SK-N-MC (cell line): ENCODE data around the gene STX16.

Source experiments
- DNase-seq: peaks from one replicate; pipeline ENCODE4 v3.0.0-alpha.2; 2011; ENCODE audit warnings: low read depth, low spot score
- H3K27ac ChIP-seq: fragments of 200-600 bp; sonication (generic); 2 replicates; pipeline ENCODE4 v1.5.1; 2016; ENCODE audit warnings: mixed run types
- H3K36me3 ChIP-seq: fragments of 200-600 bp; sonication (generic); 2 replicates; pipeline ENCODE4 v1.6.1; 2017; ENCODE audit warnings: antibody characterized with exemption, low read length, mixed read lengths; ENCODE audit not compliant: insufficient read depth
- H3K4me3 ChIP-seq: fragments of 200-600 bp; sonication (generic); 2 replicates; pipeline ENCODE4 v1.5.1; 2016
- H3K9ac ChIP-seq: fragments of 200-600 bp; sonication (generic); 2 replicates; pipeline ENCODE4 v1.8.0; 2017; ENCODE audit warnings: mixed run types, mixed read lengths; ENCODE audit not compliant: insufficient read length
- H3K9me3 ChIP-seq: fragments of 200-600 bp; sonication (generic); 2 replicates; pipeline ENCODE4 v1.6.1; 2017; ENCODE audit warnings: low read depth, mild to moderate bottlenecking, antibody characterized with exemption, low read length, moderate library complexity, mixed read lengths
- EZH2 ChIP-seq: fragments of 200-600 bp; sonication (generic); IDR thresholded peaks from one replicate; pipeline ENCODE4 v1.6.1; 2017; ENCODE audit warnings: antibody characterized with exemption
- FOXP2 ChIP-seq: optimal IDR thresholded peaks from 2 replicates; pipeline ENCODE3; 2011; ENCODE audit warnings: mild to moderate bottlenecking, moderate library complexity; ENCODE audit not compliant: insufficient read depth; ENCODE audit errors: extremely low read length, control extremely low read depth
- POLR2AphosphoS5 ChIP-seq: IDR thresholded peaks from 2 replicates; pipeline ENCODE4 v1.6.1; 2012; ENCODE audit warnings: mild to moderate bottlenecking, low read depth, low read length, borderline replicate concordance

STX16 gene

GRCh38 chr20:58634059-58634458 is 17.0 kb upstream of the STX16 start:
- H3K36me3 ChIP-seq: no peaks in the 10 kb centered on the region
- TF ChIP-seq EZH2: no peak
- H3K9ac ChIP-seq: no peak overlapping the region
- no peak overlapping the region for H3K27ac ChIP-seq
- no peaks in the 10 kb centered on the region for H3K9me3 ChIP-seq
- no peak overlapping the region for H3K4me3 ChIP-seq
- no peak for DNase-seq

DNA sequence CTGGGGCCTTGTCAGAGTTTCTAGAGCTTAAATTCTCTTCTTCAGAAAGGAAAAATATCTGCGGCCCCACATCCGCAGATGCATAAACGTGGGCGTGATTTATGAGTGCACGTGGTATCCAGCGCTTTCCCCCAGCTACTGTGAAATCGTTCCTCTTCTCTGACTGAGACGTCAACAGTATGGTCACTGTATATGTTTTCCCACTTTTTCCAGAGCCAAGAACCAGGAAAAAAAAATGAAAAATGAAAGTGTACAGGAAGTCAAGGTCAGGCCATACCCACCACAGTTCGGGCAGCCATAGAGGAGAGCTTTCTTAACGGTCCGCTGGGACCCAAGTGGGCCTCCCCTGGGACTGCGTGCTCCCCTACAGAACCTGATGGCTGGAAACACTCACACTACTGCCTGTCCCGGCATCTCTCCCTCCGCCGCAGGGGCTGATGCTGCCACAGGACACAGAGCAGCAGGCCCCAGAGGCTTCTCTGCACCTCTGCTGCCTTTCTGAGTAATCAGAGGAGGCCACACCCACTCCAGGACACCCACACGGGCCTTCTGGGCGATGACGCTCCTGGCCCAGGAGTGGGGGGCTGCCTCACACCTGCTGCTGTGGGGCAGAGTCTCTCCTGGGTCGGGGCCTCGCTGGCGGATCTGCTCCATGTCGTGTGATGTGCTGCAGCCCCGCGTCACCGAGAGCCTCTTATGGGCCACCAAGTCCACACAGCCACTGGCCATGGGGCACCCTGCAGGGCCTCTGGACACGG is 16.4 kb upstream of the STX16 start:
- Histone ChIP-seq H3K27ac (no peak overlapping the region), H3K9ac (no peak overlapping the region)

GRCh38 chr20:58635279-58635665 is 15.8 kb upstream of the STX16 start:
- no peak overlapping the region for H3K27ac ChIP-seq
- TF ChIP-seq EZH2 (no peak), FOXP2 (no peak), POLR2AphosphoS5 (no peak)
- no peaks in the 10 kb centered on the region for H3K36me3 ChIP-seq

More for the DNA sequence above, 16.4 kb upstream of the STX16 start:
- TF ChIP-seq POLR2AphosphoS5 (no peak), EZH2 (no peak), FOXP2 (no peak)
- H3K9me3 ChIP-seq: no peaks in the 10 kb centered on the region
- no peak for DNase-seq
- no peak overlapping the region for H3K4me3 ChIP-seq
- H3K36me3 ChIP-seq: no peaks in the 10 kb centered on the region

GRCh38 chr20:58636396-58636982 is 14.6 kb upstream of the STX16 start:
- Histone ChIP-seq H3K9ac (no peak overlapping the region), H3K9me3 (no peaks in the 10 kb centered on the region), H3K27ac (no peak overlapping the region), H3K4me3 (no peak overlapping the region), H3K36me3 (no peaks in the 10 kb centered on the region)
- no peak for DNase-seq
- TF ChIP-seq POLR2AphosphoS5: no peak
- TF ChIP-seq EZH2: no peak
- no peak for TF ChIP-seq FOXP2

More at GRCh38 chr20:58635279-58635665, 15.8 kb upstream of the STX16 start:
- Histone ChIP-seq H3K9ac (no peak overlapping the region), H3K4me3 (no peak overlapping the region), H3K9me3 (no peaks in the 10 kb centered on the region)
- DNase-seq: no peak

GRCh38 chr20:58636983-58637421 is 14.1 kb upstream of the STX16 start:
- Histone ChIP-seq H3K9ac (no peak overlapping the region), H3K4me3 (no peak overlapping the region), H3K27ac (no peak overlapping the region), H3K36me3 (no peaks in the 10 kb centered on the region), H3K9me3 (no peaks in the 10 kb centered on the region)
- no peak for DNase-seq
- no peak for TF ChIP-seq POLR2AphosphoS5

DNA sequence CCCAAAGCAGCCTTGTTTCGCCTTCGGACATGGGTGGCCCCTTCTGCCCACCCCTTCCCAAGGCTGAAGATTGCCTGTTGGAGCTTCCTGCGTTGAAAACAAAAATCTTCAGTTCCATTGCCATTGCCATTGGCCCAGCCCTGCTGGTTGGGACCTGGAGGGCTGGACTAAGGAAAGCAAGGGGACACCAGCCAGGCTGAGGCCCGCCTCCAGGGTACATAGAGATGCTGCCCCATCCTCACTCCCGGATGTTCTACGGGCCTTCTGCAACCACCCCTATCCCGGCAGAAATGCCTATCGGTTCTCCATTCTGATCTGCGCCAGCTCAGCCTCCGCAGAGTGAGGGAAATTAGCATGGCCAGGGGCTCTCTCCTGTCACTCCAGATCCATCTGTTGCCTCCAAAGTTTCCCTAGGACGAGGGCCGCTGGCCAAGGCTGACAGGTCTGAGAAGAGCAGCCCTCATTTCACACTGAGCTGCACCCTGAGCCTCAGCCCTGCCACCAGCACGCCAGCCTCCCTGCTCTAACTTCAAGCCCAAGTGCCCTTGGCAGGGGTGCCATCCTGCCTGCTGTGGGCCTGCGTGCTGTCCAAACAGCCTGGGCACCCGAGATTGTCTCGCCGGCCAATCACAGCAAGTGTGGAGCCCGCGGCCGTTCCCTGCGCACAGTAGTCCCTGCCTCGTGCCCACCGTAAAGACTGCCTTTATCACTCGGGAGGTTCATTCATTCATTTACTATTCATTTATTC is 13.4 kb upstream of the STX16 start:
- H3K9ac ChIP-seq: no peak overlapping the region

GRCh38 chr20:58638467-58639181 is 12.5 kb upstream of the STX16 start:
- H3K9me3 ChIP-seq: no peaks in the 10 kb centered on the region
- TF ChIP-seq FOXP2: no peak
- no peak for TF ChIP-seq POLR2AphosphoS5
- TF ChIP-seq EZH2: no peak
- no peak overlapping the region for H3K27ac ChIP-seq
- no peak for DNase-seq
- no peaks in the 10 kb centered on the region for H3K36me3 ChIP-seq
- H3K9ac ChIP-seq: no peak overlapping the region
- no peak overlapping the region for H3K4me3 ChIP-seq

More for the DNA sequence above, 13.4 kb upstream of the STX16 start:
- TF ChIP-seq FOXP2 (no peak), POLR2AphosphoS5 (no peak), EZH2 (no peak)
- Histone ChIP-seq H3K36me3 (no peaks in the 10 kb centered on the region), H3K4me3 (no peak overlapping the region), H3K27ac (no peak overlapping the region), H3K9me3 (no peaks in the 10 kb centered on the region)
- DNase-seq: no peak
